A549 treated with RU486 at 1 μM for 4 hours (cell line): Measurements from ENCODE around the gene RPA4. TPM values are rescaled to one million over a fixed set of nuclear protein-coding genes. Genes with fewer than 3 reads are reported as not detected.

Source experiments
- total RNA-seq: library from RNA; stranded (reverse); fragments of 200-300 nt; extraction: Qiagen RNA extraction; gene quantifications from 5 replicates; pipeline ENCODE4 v1.2.3, GENCODE V29; 2022; ENCODE audit warnings: low read depth

Gene RPA4
- total RNA-seq, result 0.20 to 0.34 TPM (median 0.25 TPM) in 5 replicates

GRCh38 chrX:96883608-96884007, at the start of gene RPA4:
RPA4 (plus strand) TSS chrX:96883908; CDS start chrX:96884311, 403 bp downstream.

Other genes starting within 250 kb of the RPA4 start
- gene DIAPH2, start 199.1 kb upstream of the RPA4 start, total RNA-seq, result 2.4 to 5.7 TPM (median 4.3 TPM) in 5 replicates